Measurements from ENCODE around the gene GMPR. TPM values are rescaled to one million over a fixed set of nuclear protein-coding genes. Genes with fewer than 3 reads are reported as not detected.

Gene GMPR
- 1.4 and 3.9 TPM in 2 replicates for total RNA-seq (2022)
- percentile 30 among the genes with signal in this experiment for Bru-seq, nascent RNA
- BruChase-seq, experiment 1, labeled RNA remaining after a 6-hour chase = percentile 23 among the genes with signal in this experiment
- BruChase-seq, experiment 2, labeled RNA remaining after a 2-hour chase = percentile 17 among the genes with signal in this experiment
- long read RNA-seq, partial matches to known transcripts = 0 of 5 reads
- long read RNA-seq, other reads (novel, unspliced or antisense) = 2 of 5 reads

DNA sequence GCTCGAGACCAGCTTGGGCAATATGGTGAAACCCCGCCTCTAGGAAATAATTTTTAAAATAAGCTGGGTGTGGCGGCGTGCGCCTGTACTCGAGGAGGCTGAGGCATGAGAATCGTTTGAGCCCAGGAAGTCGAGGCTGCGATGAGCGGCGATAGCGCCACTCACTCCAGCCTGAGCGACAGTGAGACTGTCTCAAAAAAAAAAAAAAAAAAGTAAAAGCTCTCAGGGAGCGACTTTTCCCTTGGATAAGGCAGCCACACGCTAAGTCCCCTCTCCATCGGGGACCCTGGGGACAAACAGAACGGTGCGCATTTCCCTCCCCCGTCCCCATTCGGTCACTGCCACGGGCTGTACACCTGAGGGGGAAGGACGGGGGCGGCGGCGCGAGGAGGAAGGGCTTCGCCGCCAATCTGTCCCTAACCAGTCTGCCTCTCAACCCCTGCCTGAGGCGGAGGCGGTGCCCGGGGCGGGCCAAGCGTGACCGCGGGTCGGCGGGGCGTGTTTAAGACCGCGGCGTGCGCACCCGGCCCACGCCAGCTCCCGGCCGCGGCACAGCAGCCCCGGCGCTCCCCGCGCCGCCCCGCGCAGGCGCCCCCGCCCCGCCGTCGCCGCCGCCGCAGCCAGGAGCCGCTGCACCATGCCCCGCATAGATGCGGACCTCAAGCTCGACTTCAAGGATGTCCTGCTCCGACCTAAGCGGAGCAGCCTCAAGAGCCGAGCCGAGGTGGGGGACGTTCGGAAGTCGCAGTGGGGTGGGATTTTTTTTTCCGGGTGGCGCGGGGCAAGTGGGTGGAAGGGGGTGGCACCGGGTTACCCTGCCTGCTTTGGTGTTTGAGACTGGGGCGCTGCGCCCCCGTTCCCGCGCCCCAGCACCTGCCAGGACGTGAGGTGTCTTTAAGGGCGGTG is at the start of gene GMPR:
GMPR (plus strand) TSS at position 531 of the 906 bp plus-strand sequence; CDS start at position 638, 107 bp downstream.
- intact Hi-C loops (cut with micrococcal nuclease; ENCODE audit: unreplicated experiment) = no loop called here
- Mint-ChIP-seq H3K4me1 (ENCODE audit: low read depth, unreplicated experiment) (no peaks in the 10 kb centered on the region), H3K9me3 (ENCODE audit: low read depth, unreplicated experiment) (no peaks in the 10 kb centered on the region), H3K4me3 (ENCODE audit: low read depth, unreplicated experiment) (peak within 1 kb of the TSS; percentile 77), H3K27ac (ENCODE audit: unreplicated experiment) (no peak within 1 kb of the TSS), H3K36me3 (ENCODE audit: insufficient read depth, unreplicated experiment) (peaks cover 18% of the 10 kb centered on the region), H3K27me3 (ENCODE audit: unreplicated experiment) (peaks cover 20% of the 10 kb centered on the region)
- no TSS peak for BruUV-seq (replicated peaks)
- TF ChIP-seq, protein P1, sequence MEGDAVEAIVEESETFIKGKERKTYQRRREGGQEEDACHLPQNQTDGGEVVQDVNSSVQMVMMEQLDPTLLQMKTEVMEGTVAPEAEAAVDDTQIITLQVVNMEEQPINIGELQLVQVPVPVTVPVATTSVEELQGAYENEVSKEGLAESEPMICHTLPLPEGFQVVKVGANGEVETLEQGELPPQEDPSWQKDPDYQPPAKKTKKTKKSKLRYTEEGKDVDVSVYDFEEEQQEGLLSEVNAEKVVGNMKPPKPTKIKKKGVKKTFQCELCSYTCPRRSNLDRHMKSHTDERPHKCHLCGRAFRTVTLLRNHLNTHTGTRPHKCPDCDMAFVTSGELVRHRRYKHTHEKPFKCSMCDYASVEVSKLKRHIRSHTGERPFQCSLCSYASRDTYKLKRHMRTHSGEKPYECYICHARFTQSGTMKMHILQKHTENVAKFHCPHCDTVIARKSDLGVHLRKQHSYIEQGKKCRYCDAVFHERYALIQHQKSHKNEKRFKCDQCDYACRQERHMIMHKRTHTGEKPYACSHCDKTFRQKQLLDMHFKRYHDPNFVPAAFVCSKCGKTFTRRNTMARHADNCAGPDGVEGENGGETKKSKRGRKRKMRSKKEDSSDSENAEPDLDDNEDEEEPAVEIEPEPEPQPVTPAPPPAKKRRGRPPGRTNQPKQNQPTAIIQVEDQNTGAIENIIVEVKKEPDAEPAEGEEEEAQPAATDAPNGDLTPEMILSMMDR (IDR thresholded peaks at IDR 0.05; ENCODE audit: unreplicated experiment) = no peak
- peak; percentile 44 for DNase-seq
- CTCF ChIA-PET = interaction anchor here (0.7 to 2.1 kb wide), 3 partner anchors 10 to 55 kb away, joined by 3 to 6 read pairs (median 3); no protein-coding TSS in a partner anchor

DNA sequence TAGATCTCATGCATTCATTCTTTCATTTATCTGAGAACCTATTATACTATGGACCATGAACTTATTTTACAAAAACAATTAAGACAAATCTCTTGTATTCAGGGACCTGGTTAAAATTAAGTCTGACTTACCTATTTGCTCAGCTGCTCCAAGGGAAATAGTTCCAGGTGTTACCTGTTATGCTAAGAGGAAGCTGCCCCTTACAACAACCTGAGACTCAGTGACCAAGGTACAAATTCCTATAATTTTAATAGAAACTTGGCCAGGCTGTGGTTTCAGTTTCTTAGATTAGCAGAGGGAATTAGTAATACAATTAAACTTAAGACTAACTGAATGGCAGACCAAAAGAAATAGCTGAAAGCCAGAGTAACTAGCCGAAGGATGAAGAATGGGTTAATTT is 48.2 kb upstream of the GMPR start:
- H3K27me3 Mint-ChIP-seq (ENCODE audit: unreplicated experiment) = no peaks in the 10 kb centered on the region

DNA sequence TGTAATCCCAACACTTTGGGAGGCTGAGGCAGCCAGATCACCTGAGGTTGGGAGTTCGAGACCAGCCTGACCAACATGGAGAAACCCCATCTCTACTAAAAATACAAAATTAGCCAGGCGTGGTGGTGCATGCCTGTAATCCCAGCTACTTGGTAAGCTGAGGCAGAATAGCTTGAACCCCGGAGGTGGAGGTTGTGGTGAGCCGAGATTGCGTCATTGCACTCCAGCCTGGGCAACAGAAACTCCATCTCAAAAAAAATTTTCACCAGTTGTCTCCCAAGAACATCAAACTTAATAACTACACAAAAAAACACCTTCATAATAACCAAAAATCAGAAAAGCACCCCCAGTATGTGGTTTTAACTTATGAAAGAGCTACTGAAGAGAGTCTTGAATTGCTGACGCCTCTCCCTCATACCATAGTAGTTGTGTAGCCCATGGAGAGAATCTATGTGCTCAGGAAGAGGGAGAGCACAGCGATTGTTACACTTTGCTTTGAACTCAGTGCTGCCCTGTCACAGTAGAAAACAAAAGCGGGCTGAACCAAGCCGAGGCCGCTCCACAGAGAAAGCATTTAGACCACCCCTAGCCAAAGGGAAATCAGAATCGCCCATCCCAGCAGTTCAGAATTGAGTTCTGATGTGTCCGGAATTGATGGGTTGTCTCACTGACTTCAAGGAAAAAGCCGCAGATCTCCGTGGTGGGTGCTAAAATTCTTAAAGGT is 42.0 kb upstream of the GMPR start:
- H3K4me3 Mint-ChIP-seq (ENCODE audit: low read depth, unreplicated experiment) = no peak overlapping the region
- no peaks in the 10 kb centered on the region for H3K36me3 Mint-ChIP-seq (ENCODE audit: insufficient read depth, unreplicated experiment)
- H3K27me3 Mint-ChIP-seq (ENCODE audit: unreplicated experiment) = no peaks in the 10 kb centered on the region
- DNase-seq = no peak
- intact Hi-C loops (cut with micrococcal nuclease; ENCODE audit: unreplicated experiment) = no loop called here
- H3K9me3 Mint-ChIP-seq (ENCODE audit: low read depth, unreplicated experiment) = no peaks in the 10 kb centered on the region
- CTCF ChIA-PET = interaction anchor here (0.9 kb wide), 1 partner anchor 10 kb away, joined by 3 read pairs; no protein-coding TSS in a partner anchor
- H3K27ac Mint-ChIP-seq (ENCODE audit: unreplicated experiment) = no peak overlapping the region
- H3K4me1 Mint-ChIP-seq (ENCODE audit: low read depth, unreplicated experiment) = no peaks in the 10 kb centered on the region
- TF ChIP-seq, protein P1 (IDR thresholded peaks at IDR 0.05; ENCODE audit: unreplicated experiment) = no peak
- BruUV-seq (replicated peaks) = no TSS peak

More for the DNA sequence above, 48.2 kb upstream of the GMPR start:
- CTCF ChIA-PET = interaction anchor here (1.1 to 1.3 kb wide), 2 partner anchors 16 to 54 kb away, joined by 3 read pairs; no protein-coding TSS in a partner anchor
- Mint-ChIP-seq H3K36me3 (ENCODE audit: insufficient read depth, unreplicated experiment) (no peaks in the 10 kb centered on the region), H3K9me3 (ENCODE audit: low read depth, unreplicated experiment) (no peaks in the 10 kb centered on the region), H3K27ac (ENCODE audit: unreplicated experiment) (no peak overlapping the region), H3K4me1 (ENCODE audit: low read depth, unreplicated experiment) (no peaks in the 10 kb centered on the region), H3K4me3 (ENCODE audit: low read depth, unreplicated experiment) (no peak overlapping the region)
- intact Hi-C loops (cut with micrococcal nuclease; ENCODE audit: unreplicated experiment) = no loop called here
- BruUV-seq (replicated peaks) = no TSS peak
- TF ChIP-seq, protein P1 (IDR thresholded peaks at IDR 0.05; ENCODE audit: unreplicated experiment) = no peak
- DNase-seq = no peak

GRCh38 chr6:16196984-16197546 is 41.3 kb upstream of the GMPR start:
- intact Hi-C loops (cut with micrococcal nuclease; ENCODE audit: unreplicated experiment) = no loop called here
- Mint-ChIP-seq H3K4me1 (ENCODE audit: low read depth, unreplicated experiment) (no peaks in the 10 kb centered on the region), H3K36me3 (ENCODE audit: insufficient read depth, unreplicated experiment) (no peaks in the 10 kb centered on the region), H3K4me3 (ENCODE audit: low read depth, unreplicated experiment) (no peak overlapping the region), H3K27me3 (ENCODE audit: unreplicated experiment) (no peaks in the 10 kb centered on the region), H3K9me3 (ENCODE audit: low read depth, unreplicated experiment) (no peaks in the 10 kb centered on the region), H3K27ac (ENCODE audit: unreplicated experiment) (no peak overlapping the region)
- CTCF ChIA-PET = interaction anchor here (0.7 to 0.9 kb wide), 2 partner anchors 9 to 33 kb away, joined by 3 read pairs; no protein-coding TSS in a partner anchor
- TF ChIP-seq, protein P1 (IDR thresholded peaks at IDR 0.05; ENCODE audit: unreplicated experiment) = no peak
- no TSS peak for BruUV-seq (replicated peaks)
- DNase-seq = no peak

All from Calu3 (cell line).